ENCODE results near the gene PARP11. TPM values are rescaled to one million over a fixed set of nuclear protein-coding genes. Genes with fewer than 3 reads are reported as not detected.

PARP11 gene
- total and polyA plus RNA-seq, 2 donors, result 7.1 to 10.4 TPM

Other genes with a start within 250 kb of the PARP11 start
- gene CRACR2A, start 120.3 kb downstream of the PARP11 start, total RNA-seq, result 9.4 TPM
- 7.3 TPM for gene CRACR2A, start 120.3 kb downstream of the PARP11 start, polyA plus RNA-seq